WTC11 (cell line): ENCODE measurements around the gene APOLD1. TPM values are rescaled to one million over a fixed set of nuclear protein-coding genes. Genes with fewer than 3 reads are reported as not detected.

Source experiments
- ATAC-seq: fragments of 200-7000 bp; cut with Tn5 transposase; 2 replicates; pipeline ENCODE4 v1.10.0; 2021; ENCODE audit warnings: mild to moderate bottlenecking, moderate library complexity
- CTCF ChIA-PET: fragments of 300-600 bp; sonication (Branson Sonifier 250); formaldehyde crosslinking; loops from one replicate; lab custom pipeline; 2021; ENCODE audit warnings: antibody characterized with exemption; lab: Charles Lee
- POLR2A ChIA-PET: fragments of 350-600 bp; sonication (Branson Sonifier 250); formaldehyde crosslinking; loops from one replicate; lab custom pipeline; 2021; ENCODE audit warnings: antibody characterized with exemption; lab: Charles Lee
- DNase-seq: peaks from one replicate; pipeline ENCODE4 v3.0.0; 2021; ENCODE audit warnings: low spot score
- H3K27ac Mint-ChIP-seq: 2 replicates; pipeline ENCODE4 v1.8.0; 2021; ENCODE audit warnings: mixed read lengths
- H3K27me3 Mint-ChIP-seq: 2 replicates; pipeline ENCODE4 v1.8.0; 2021; ENCODE audit warnings: low read depth, mild to moderate bottlenecking, moderate library complexity, mixed read lengths
- H3K36me3 Mint-ChIP-seq: 2 replicates; pipeline ENCODE4 v1.8.0; 2021; ENCODE audit warnings: mixed read lengths
- H3K4me1 Mint-ChIP-seq: 2 replicates; pipeline ENCODE4 v1.8.0; 2022; ENCODE audit warnings: mixed read lengths
- H3K4me3 Mint-ChIP-seq: 2 replicates; pipeline ENCODE4 v1.8.0; 2021; ENCODE audit warnings: mild to moderate bottlenecking, moderate library complexity, mixed read lengths
- H3K9me3 Mint-ChIP-seq: 2 replicates; pipeline ENCODE4 v1.8.0; 2021; ENCODE audit warnings: mixed read lengths
- AFF4 ChIP-seq: sonication (generic); formaldehyde crosslinking; IDR thresholded peaks from 2 replicates; pipeline ENCODE4 v1.8.1; 2023; ENCODE audit warnings: mild to moderate bottlenecking, missing genetic modification reagents, borderline replicate concordance
- AR ChIP-seq: fragments of 250-450 bp; sonication (Bioruptor Pico); IDR thresholded peaks from 2 replicates; pipeline ENCODE4 v1.9.0; 2021; ENCODE audit warnings: mild to moderate bottlenecking
- ATF1 ChIP-seq: sonication (generic); formaldehyde crosslinking; IDR thresholded peaks from 2 replicates; pipeline ENCODE4 v1.8.1; 2023; ENCODE audit warnings: mild to moderate bottlenecking, moderate library complexity, missing genetic modification reagents
- CBFB ChIP-seq: sonication (generic); formaldehyde crosslinking; IDR thresholded peaks from 2 replicates; pipeline ENCODE4 v1.8.1; 2022; ENCODE audit warnings: mild to moderate bottlenecking, low read depth, missing genetic modification reagents
- ETV6 ChIP-seq: sonication (generic); formaldehyde crosslinking; IDR thresholded peaks from 2 replicates; pipeline ENCODE4 v1.8.1; 2022; ENCODE audit warnings: mild to moderate bottlenecking, missing genetic modification reagents
- GTF2I ChIP-seq: fragments of 250-450 bp; sonication (Bioruptor Pico); conservative IDR thresholded peaks from 2 replicates; pipeline ENCODE4 v1.4.0; 2021; ENCODE audit warnings: mild to moderate bottlenecking
- KAT7 ChIP-seq: sonication (generic); formaldehyde crosslinking; IDR thresholded peaks from 2 replicates; pipeline ENCODE4 v1.8.1; 2023; ENCODE audit warnings: missing genetic modification reagents, mild to moderate bottlenecking, borderline replicate concordance
- MXD4 ChIP-seq: fragments of 250-450 bp; sonication (Bioruptor Pico); IDR thresholded peaks from 2 replicates; pipeline ENCODE4 v1.8.0; 2021; ENCODE audit warnings: mild to moderate bottlenecking, moderate library complexity, borderline replicate concordance
- NR2C2 ChIP-seq: sonication (generic); formaldehyde crosslinking; IDR thresholded peaks from 2 replicates; pipeline ENCODE4 v1.8.0; 2022; ENCODE audit warnings: mild to moderate bottlenecking, missing genetic modification reagents
- STAT6 ChIP-seq: sonication (generic); formaldehyde crosslinking; conservative IDR thresholded peaks from 2 replicates; pipeline ENCODE4 v1.8.1; 2023; ENCODE audit warnings: mild to moderate bottlenecking, low read depth, missing genetic modification reagents, moderate library complexity
- ZMAT4 ChIP-seq: fragments of 250-450 bp; sonication (Bioruptor Pico); IDR thresholded peaks from 2 replicates; pipeline ENCODE4 v1.9.0; 2021; ENCODE audit warnings: mild to moderate bottlenecking
- ZNF138 ChIP-seq: sonication (generic); formaldehyde crosslinking; conservative IDR thresholded peaks from 2 replicates; pipeline ENCODE4 v1.8.1; 2022; ENCODE audit warnings: mild to moderate bottlenecking, moderate library complexity, missing genetic modification reagents
- ZNF232 ChIP-seq: sonication (generic); formaldehyde crosslinking; IDR thresholded peaks from 2 replicates; pipeline ENCODE4 v1.8.0; 2022; ENCODE audit warnings: mild to moderate bottlenecking, missing genetic modification reagents
- ZNF263 ChIP-seq: sonication (generic); formaldehyde crosslinking; IDR thresholded peaks from 2 replicates; pipeline ENCODE4 v1.8.1; 2022; ENCODE audit warnings: low read depth, mild to moderate bottlenecking, moderate library complexity, missing genetic modification reagents
- ZNF396 ChIP-seq: fragments of 250-450 bp; sonication (Bioruptor Pico); IDR thresholded peaks from 2 replicates; pipeline ENCODE4 v1.8.0; 2021; ENCODE audit warnings: mild to moderate bottlenecking, moderate library complexity, borderline replicate concordance
- ZNF416 ChIP-seq: fragments of 250-450 bp; sonication (Bioruptor Pico); IDR thresholded peaks from 2 replicates; pipeline ENCODE4 v1.9.0; 2021; ENCODE audit warnings: mild to moderate bottlenecking, inconsistent platforms
- ZNF425 ChIP-seq: fragments of 250-450 bp; sonication (Bioruptor Pico); conservative IDR thresholded peaks from 2 replicates; pipeline ENCODE4 v1.9.0; 2021; ENCODE audit warnings: mild to moderate bottlenecking
- total RNA-seq: library from RNA; stranded (reverse); gene quantifications from 3 replicates; pipeline ENCODE4 v1.2.3, GENCODE V29; 2021
- TF ChIP-seq, protein P1 (sequence below): sonication (generic); formaldehyde crosslinking; IDR thresholded peaks from 2 replicates; pipeline ENCODE4 v1.8.1; 2022; ENCODE audit warnings: missing genetic modification reagents, borderline replicate concordance
- TF ChIP-seq, protein P2 (sequence below): sonication (generic); formaldehyde crosslinking; IDR thresholded peaks from 2 replicates; pipeline ENCODE4 v1.8.0; 2023; ENCODE audit warnings: missing genetic modification reagents

APOLD1 gene
- total RNA-seq, 1 experiment from 2014 or later = 0.44 TPM

DNA sequence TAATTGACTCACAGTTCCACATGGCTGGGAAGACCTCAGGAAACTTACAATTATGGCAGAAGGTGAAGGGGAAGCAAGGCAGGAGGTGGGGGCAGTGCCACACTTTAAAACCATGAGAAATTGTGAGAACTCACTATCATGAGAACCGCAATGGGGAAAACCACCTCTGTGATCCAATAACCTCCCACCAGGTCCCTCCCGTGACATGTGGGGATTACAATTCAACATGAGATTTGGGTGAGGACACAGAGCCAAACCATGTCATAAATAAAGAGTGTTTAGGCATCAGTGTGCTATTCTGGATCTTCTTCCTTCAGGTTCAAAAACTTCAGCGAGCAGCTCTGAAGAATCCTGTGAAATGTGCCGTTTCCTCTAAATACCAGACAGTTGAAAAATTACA, 37.4 kb downstream of the APOLD1 start (continued):
- TF ChIP-seq, protein P1, sequence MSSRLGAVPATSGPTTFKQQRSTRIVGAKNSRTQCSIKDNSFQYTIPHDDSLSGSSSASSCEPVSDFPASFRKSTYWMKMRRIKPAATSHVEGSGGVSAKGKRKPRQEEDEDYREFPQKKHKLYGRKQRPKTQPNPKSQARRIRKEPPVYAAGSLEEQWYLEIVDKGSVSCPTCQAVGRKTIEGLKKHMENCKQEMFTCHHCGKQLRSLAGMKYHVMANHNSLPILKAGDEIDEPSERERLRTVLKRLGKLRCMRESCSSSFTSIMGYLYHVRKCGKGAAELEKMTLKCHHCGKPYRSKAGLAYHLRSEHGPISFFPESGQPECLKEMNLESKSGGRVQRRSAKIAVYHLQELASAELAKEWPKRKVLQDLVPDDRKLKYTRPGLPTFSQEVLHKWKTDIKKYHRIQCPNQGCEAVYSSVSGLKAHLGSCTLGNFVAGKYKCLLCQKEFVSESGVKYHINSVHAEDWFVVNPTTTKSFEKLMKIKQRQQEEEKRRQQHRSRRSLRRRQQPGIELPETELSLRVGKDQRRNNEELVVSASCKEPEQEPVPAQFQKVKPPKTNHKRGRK (CRISPR knock-in tag) = no peak
- TF ChIP-seq, protein P2, sequence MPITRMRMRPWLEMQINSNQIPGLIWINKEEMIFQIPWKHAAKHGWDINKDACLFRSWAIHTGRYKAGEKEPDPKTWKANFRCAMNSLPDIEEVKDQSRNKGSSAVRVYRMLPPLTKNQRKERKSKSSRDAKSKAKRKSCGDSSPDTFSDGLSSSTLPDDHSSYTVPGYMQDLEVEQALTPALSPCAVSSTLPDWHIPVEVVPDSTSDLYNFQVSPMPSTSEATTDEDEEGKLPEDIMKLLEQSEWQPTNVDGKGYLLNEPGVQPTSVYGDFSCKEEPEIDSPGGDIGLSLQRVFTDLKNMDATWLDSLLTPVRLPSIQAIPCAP (CRISPR knock-in tag) = no peak
- TF ChIP-seq ZNF416 (CRISPR knock-in tag) (no peak), ZNF396 (CRISPR knock-in tag) (no peak), ZNF232 (no peak), ETV6 (CRISPR knock-in tag) (no peak)

- H3K27ac Mint-ChIP-seq = no peak overlapping the region
- no peaks in the 10 kb centered on the region for H3K9me3 Mint-ChIP-seq
- TF ChIP-seq MXD4 = no peak
- TF ChIP-seq NR2C2 (CRISPR knock-in tag) = no peak
- no peak for TF ChIP-seq AFF4 (CRISPR knock-in tag)
- no peak for TF ChIP-seq ZNF263 (CRISPR knock-in tag)
- no peak for TF ChIP-seq ZNF425 (CRISPR knock-in tag)
- DNase-seq (no peak), ATAC-seq (no peak)
- H3K27me3 Mint-ChIP-seq = no peaks in the 10 kb centered on the region
- no peaks in the 10 kb centered on the region for H3K4me1 Mint-ChIP-seq
- ChIA-PET CTCF (interaction anchor here (0.9 to 1.1 kb wide), 2 partner anchors 11 to 14 kb away, joined by 3 read pairs; partner anchors contain the start of gene DDX47), POLR2A (interaction anchor here (0.6 kb wide), 1 partner anchor 55 kb away, joined by 3 read pairs; no protein-coding TSS in a partner anchor)
- no peak overlapping the region for H3K4me3 Mint-ChIP-seq
- peaks cover 73% of the 10 kb centered on the region for H3K36me3 Mint-ChIP-seq
Observed at GRCh38 chr12:12823300-12823699, 37.8 kb downstream of the APOLD1 start.

DNA sequence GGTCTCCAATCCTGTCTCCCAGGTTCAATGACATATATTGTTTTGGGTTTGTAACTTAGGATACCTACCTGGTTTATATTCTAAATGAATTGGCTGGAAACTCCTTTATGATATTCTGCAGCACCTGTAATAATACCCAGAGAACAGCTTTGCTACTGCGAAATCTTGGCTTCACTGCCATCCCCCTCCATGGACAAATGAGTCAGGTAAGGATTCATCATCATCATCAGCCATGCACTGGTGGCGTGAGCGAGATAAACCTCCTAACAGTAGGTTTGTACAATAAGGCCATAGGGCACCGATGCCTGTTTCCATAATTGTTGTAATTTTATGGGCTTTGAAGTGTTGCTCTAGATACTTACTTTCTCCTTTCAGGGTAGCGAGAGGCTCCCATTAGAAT, 38.4 kb downstream of the APOLD1 start:
- no peak for DNase-seq
- H3K27ac Mint-ChIP-seq = no peak overlapping the region
- no peak overlapping the region for H3K4me3 Mint-ChIP-seq
- ChIA-PET CTCF (interaction anchor here (0.9 kb wide), 1 partner anchor 13 kb away, joined by 3 read pairs; no protein-coding TSS in a partner anchor), POLR2A (no interaction called here)
- ATAC-seq = no peak
- no peaks in the 10 kb centered on the region for H3K27me3 Mint-ChIP-seq
- H3K4me1 Mint-ChIP-seq = no peaks in the 10 kb centered on the region
- no peaks in the 10 kb centered on the region for H3K9me3 Mint-ChIP-seq
- H3K36me3 Mint-ChIP-seq = peaks cover 75% of the 10 kb centered on the region
- TF ChIP-seq KAT7 (CRISPR knock-in tag) = no peak
- no peak for TF ChIP-seq ZNF138 (CRISPR knock-in tag)
- TF ChIP-seq ZNF232 = no peak
- no peak for TF ChIP-seq AR
- no peak for TF ChIP-seq ZMAT4 (CRISPR knock-in tag)
- TF ChIP-seq GTF2I (CRISPR knock-in tag) = no peak
- no peak for TF ChIP-seq STAT6
- no peak for TF ChIP-seq ATF1 (CRISPR knock-in tag)
- no peak for TF ChIP-seq CBFB (CRISPR knock-in tag)
- no peak for TF ChIP-seq ZNF263 (CRISPR knock-in tag)
